HG03064 (cell line): ENCODE data around the gene LTA.
A peak's percentile ranks its signal among the peaks of the same experiment; 100 is the strongest.

Source experiments
- ATAC-seq: cut with Tn5 transposase; IDR thresholded peaks from one replicate; pipeline ENCODE4 v1.9.1; 2021; ENCODE audit warnings: low read depth; ENCODE audit not compliant: unreplicated experiment

The LTA gene

DNA sequence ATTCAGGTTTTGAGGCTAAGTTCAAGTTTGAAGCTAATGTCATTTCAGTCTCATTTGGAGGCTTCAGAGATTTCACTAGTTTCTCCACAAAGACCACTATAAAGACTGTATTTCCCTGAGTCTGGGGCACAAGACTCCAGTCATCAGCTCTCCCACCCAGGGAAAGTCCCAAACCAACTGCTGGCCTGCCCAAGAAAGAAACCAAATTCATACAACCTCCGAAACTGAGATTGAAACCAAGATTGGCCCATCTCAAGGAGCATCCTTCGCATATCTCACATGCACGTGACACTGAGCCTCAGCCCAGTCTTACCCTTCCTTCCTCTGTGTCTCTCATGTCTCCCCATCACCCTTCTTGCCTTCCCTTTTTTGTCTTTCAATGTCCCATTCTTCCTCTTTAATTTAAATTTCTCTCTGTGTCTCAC, 3.5 kb upstream of the LTA start:
- peak; percentile 49 for ATAC-seq

DNA sequence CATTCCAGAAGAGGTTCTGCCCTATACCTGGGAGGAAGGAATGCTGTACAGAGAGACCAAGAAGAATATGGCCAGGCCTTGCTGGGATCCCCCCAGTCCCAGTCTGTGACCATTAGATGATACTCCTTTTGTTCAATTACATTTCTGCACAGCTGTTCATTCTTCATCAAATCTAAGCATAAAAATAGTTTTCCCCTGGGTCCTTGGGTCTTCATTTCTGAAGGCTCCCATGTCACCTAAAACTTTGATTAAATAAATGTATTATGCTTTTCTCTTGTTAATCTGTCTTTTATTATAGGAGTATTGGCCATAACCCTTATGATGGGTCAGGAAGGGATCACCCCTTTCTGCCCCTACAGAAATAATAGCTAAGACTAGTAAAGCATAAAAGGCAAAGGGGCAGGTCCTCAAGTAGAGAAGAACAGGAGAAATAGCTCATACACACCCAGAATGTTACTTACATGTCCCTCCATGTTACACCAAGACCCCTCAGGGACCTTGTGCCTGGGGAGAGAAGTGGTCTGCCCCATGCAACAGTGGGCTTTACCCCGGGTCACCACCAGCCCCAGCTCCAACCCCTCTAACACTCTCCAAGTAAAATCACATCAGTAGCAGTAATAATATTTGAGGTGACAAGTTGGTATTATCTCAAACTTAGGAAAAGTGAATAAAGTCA, 2.1 kb upstream of the LTA start:
- no peak for ATAC-seq

DNA sequence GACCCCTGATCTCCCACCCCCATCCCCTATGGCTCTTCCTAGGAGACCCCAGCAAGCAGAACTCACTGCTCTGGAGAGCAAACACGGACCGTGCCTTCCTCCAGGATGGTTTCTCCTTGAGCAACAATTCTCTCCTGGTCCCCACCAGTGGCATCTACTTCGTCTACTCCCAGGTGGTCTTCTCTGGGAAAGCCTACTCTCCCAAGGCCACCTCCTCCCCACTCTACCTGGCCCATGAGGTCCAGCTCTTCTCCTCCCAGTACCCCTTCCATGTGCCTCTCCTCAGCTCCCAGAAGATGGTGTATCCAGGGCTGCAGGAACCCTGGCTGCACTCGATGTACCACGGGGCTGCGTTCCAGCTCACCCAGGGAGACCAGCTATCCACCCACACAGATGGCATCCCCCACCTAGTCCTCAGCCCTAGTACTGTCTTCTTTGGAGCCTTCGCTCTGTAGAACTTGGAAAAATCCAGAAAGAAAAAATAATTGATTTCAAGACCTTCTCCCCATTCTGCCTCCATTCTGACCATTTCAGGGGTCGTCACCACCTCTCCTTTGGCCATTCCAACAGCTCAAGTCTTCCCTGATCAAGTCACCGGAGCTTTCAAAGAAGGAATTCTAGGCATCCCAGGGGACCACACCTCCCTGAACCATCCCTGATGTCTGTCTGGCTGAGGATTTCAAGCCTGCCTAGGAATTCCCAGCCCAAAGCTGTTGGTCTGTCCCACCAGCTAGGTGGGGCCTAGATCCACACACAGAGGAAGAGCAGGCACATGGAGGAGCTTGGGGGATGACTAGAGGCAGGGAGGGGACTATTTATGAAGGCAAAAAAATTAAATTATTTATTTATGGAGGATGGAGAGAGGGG, 1.4 kb downstream of the LTA start:
- no peak for ATAC-seq

DNA sequence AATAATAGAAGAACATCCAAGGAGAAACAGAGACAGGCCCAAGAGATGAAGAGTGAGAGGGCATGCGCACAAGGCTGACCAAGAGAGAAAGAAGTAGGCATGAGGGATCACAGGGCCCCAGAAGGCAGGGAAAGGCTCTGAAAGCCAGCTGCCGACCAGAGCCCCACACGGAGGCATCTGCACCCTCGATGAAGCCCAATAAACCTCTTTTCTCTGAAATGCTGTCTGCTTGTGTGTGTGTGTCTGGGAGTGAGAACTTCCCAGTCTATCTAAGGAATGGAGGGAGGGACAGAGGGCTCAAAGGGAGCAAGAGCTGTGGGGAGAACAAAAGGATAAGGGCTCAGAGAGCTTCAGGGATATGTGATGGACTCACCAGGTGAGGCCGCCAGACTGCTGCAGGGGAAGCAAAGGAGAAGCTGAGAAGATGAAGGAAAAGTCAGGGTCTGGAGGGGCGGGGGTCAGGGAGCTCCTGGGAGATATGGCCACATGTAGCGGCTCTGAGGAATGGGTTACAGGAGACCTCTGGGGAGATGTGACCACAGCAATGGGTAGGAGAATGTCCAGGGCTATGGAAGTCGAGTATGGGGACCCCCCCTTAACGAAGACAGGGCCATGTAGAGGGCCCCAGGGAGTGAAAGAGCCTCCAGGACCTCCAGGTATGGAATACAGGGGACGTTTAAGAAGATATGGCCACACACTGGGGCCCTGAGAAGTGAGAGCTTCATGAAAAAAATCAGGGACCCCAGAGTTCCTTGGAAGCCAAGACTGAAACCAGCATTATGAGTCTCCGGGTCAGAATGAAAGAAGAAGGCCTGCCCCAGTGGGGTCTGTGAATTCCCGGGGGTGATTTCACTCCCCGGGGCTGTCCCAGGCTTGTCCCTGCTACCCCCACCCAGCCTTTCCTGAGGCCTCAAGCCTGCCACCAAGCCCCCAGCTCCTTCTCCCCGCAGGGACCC, 2.3 kb downstream of the LTA start:
- no peak for ATAC-seq

DNA sequence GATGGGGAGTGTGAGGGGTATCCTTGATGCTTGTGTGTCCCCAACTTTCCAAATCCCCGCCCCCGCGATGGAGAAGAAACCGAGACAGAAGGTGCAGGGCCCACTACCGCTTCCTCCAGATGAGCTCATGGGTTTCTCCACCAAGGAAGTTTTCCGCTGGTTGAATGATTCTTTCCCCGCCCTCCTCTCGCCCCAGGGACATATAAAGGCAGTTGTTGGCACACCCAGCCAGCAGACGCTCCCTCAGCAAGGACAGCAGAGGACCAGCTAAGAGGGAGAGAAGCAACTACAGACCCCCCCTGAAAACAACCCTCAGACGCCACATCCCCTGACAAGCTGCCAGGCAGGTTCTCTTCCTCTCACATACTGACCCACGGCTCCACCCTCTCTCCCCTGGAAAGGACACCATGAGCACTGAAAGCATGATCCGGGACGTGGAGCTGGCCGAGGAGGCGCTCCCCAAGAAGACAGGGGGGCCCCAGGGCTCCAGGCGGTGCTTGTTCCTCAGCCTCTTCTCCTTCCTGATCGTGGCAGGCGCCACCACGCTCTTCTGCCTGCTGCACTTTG, 3.3 kb downstream of the LTA start, which contains the start of gene TNF:
TSS of gene TNF (plus strand) at position 231 of the 567 bp plus-strand sequence. CDS start at position 408, 177 bp downstream.
- ATAC-seq: no peak

DNA sequence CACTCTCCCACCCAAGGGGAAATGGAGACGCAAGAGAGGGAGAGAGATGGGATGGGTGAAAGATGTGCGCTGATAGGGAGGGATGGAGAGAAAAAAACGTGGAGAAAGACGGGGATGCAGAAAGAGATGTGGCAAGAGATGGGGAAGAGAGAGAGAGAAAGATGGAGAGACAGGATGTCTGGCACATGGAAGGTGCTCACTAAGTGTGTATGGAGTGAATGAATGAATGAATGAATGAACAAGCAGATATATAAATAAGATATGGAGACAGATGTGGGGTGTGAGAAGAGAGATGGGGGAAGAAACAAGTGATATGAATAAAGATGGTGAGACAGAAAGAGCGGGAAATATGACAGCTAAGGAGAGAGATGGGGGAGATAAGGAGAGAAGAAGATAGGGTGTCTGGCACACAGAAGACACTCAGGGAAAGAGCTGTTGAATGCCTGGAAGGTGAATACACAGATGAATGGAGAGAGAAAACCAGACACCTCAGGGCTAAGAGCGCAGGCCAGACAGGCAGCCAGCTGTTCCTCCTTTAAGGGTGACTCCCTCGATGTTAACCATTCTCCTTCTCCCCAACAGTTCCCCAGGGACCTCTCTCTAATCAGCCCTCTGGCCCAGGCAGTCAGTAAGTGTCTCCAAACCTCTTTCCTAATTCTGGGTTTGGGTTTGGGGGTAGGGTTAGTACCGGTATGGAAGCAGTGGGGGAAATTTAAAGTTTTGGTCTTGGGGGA, 4.0 kb downstream of the LTA start:
- ATAC-seq: no peak

DNA sequence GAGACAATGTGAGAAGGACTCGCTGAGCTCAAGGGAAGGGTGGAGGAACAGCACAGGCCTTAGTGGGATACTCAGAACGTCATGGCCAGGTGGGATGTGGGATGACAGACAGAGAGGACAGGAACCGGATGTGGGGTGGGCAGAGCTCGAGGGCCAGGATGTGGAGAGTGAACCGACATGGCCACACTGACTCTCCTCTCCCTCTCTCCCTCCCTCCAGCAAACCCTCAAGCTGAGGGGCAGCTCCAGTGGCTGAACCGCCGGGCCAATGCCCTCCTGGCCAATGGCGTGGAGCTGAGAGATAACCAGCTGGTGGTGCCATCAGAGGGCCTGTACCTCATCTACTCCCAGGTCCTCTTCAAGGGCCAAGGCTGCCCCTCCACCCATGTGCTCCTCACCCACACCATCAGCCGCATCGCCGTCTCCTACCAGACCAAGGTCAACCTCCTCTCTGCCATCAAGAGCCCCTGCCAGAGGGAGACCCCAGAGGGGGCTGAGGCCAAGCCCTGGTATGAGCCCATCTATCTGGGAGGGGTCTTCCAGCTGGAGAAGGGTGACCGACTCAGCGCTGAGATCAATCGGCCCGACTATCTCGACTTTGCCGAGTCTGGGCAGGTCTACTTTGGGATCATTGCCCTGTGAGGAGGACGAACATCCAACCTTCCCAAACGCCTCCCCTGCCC, 4.9 kb downstream of the LTA start:
- ATAC-seq: no peak

DNA sequence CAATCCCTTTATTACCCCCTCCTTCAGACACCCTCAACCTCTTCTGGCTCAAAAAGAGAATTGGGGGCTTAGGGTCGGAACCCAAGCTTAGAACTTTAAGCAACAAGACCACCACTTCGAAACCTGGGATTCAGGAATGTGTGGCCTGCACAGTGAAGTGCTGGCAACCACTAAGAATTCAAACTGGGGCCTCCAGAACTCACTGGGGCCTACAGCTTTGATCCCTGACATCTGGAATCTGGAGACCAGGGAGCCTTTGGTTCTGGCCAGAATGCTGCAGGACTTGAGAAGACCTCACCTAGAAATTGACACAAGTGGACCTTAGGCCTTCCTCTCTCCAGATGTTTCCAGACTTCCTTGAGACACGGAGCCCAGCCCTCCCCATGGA, 5.5 kb downstream of the LTA start:
- no peak for ATAC-seq

DNA sequence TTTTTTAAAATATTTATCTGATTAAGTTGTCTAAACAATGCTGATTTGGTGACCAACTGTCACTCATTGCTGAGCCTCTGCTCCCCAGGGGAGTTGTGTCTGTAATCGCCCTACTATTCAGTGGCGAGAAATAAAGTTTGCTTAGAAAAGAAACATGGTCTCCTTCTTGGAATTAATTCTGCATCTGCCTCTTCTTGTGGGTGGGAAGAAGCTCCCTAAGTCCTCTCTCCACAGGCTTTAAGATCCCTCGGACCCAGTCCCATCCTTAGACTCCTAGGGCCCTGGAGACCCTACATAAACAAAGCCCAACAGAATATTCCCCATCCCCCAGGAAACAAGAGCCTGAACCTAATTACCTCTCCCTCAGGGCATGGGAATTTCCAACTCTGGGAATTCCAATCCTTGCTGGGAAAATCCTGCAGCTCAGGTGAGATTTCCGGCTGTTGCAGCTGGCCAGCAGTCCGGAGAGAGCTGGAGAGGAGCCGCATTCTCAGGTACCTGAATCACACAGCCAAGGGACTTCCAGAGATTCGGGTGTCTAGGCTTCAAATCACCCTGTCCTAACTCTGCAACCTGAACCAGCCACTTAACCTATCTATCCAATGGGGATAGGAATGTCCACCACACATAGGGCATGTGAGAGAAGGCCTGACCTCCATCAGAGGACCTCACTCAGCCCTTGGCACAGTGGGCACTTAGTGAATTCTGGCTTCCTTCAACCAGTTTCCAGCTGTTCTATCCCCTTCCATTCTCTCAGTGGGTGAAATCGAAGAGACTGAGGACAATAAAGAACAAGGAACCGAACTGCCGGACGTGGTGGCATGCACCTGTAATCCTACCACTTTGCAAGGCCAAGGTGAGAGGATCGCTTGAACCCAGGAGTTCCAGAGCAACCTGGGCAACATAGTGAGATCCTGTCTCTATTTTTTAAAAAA, 6.4 kb downstream of the LTA start:
- no peak for ATAC-seq

DNA sequence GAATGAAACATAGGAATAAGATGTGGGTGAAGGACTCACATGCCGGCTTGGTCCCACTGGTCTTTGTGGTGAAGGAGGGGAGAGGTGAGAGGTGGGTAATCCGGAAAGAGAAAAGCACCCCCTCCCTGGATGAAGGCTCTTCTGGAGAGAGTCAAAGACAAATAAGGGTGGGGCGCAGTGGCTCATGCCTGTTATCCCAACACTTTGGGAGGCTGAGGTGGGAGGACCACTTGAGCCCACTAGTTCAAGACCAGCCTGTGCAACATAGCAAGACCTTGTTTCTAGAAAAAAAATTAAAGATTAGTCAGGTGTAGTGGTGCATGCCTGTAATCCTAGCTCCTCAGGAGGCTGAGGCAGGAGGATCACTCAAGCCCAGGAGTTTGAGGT, 7.0 kb downstream of the LTA start:
- no peak for ATAC-seq

DNA sequence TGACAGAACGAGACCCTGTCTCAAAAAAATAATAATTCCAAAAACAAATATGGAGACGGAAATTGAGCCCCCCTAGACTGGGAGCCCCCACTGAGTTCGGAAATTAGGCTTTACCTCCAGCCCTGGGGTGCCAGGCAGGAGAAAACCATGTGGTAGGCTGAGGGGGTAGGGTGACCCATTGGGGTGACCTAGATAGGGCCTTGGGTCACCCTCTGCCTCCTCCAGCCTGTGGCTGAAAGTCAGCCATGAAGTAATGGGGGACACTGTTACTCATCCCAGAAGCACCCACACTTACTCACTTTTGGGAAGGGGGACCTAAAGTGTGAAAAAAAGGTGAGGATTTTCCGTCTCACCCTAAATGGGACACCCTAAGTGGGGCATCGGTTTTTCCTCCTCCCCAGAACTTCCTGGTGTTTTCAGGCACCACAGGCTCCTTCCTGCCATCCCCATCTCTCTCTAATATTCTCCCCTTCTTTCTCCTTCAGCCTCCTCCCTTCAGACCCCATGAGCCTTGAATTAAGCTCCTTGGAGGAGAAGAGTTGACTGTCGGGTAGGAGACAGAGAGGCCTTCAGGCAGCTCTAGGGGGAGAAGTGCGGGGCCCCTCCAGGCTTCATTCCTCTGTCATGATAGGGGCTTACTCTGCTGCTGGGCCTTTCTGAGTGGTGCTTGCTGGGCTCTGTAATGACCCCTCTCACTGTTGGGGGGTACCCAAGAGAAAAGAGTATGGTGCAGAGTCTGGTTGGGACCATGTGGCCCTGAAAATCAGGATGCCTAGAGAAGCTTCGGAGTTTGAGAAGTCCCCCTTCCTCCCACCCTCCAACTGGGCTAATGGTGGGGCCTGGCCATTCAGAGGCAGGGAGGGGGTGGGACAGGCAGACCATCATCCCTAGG, 7.7 kb downstream of the LTA start:
- no peak for ATAC-seq

DNA sequence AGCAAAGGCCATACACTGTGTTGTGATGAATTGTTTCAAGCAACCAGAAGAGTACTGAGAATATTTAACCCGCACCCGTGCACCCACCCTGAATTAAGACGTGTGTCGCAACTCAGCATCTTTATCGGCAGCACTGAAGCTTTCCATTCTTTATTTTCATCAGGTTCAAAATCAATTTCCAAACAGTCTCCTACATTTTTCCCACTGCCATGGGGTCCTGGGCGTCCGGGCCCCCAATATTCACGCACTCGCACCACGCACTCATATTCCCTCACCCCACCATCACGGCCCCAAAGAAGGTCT, 8.3 kb downstream of the LTA start:
- ATAC-seq: no peak

DNA sequence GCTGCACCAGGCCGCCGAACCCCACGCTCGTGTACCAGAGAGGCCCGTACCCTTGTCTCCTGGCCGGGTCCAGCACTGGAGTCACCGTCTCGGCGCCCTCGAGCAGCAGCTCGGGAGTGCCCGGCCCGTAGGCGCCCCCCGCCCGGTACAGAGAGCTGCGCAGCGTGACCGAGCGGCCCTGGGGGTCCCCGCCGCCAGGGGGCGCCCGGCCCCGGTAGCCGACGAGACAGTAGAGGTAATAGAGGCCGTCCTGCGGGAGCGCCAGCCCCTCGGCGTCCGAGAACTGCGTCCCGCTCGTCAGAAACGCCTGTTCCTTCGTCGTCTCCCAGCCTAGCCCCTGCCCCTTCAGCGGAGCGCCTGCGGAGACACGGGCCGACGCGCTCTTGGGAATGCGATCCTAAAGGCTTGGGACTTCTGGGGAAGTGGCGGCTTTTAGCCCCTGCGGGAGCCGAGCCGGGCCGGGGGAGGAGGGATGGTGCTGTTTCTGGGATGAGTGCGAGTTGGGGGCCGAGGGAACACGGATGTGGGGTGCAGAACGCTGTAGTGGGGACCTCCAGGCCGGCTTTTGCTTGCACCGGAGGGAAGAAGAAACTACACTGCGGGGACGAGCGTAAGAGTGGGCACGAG, 8.8 kb downstream of the LTA start:
- ATAC-seq: peak; percentile 51

DNA sequence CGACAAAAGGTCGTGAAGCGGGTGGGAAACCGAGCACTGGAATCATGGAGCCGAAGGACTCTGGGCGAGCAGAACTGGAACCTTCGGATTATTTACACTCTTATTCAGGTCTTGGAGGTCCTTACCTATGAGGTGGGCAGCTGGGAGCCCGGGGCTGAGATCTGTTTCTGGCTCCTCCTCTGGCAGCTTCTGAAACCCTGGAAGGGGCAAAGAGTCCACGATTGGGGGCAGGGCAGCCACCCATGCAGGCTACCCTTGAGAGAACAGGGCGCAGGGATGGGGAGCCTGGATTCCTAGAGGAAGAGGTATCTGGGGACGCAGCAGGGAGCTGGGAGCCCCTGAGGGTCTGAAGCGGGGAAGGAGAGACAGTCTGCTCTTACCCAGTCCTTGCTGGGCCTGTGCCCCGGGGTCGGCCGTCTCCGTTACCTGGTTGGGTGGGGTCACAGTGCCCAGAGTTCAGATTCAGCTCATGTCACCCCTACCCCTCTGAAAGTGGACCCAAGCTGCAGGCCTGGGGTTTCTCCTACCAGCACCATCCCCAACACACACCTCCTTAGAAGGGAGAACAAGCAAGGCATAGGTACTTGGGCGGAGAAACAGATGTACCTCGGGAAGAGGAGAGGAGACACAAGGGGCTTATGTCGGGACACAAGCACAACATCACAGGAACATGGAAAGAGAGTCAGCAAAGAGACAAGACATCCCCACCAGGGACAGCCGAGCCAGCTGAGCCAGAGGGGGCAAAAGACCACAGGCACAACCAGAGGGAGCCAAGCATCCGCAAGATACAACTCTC, 9.5 kb downstream of the LTA start:
- no peak for ATAC-seq

DNA sequence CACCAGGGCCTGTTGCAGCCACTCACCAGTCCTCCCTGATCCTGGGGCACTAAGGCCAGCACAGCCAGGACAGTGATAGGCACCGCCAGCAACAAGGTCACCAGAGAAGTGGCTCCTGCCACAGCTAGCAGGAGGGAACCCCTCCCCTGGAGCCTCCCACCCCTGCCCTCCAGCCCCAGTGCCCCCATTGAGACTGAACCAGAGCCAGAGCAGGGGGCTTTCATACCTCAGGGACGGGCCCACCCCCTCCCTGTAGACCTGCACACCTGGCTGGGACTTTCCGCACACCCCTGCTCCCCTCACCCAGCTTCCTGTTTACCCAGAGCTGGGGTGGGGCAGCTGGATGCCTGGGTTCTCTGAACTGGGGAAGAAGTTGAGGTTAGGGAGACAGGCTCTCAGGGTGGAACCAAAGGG, 10.1 kb downstream of the LTA start, which contains the start of gene LTB:
TSS of gene LTB (minus strand) at position 195 of the 414 bp plus-strand sequence. CDS start at position 188, 7 bp downstream.
- no peak for ATAC-seq

DNA sequence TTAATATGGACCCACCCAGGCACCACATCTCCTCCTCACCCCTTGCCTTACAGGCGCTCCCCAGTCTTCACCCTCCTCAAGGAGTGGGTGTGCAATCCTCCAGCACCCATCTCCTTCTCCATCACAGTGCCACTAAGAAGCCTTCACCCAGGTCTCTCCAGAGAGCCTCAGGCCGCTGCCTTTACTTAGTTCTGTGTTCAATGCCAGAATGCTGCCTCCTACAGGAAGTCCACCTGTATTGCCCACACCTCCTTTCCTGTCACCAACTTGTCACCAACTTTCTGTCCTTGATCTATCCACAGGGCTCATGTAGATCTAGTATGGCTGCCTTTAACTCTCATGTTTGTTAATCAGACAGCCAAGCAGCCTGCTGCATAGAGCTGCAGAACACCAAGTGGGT, 13.4 kb downstream of the LTA start:
- no peak for ATAC-seq
